HG02623 (cell line): ENCODE results near the gene GRB2.
A peak's percentile ranks its signal among the peaks of the same experiment; 100 is the strongest.
"Not testable (repeated sequence)": the region's sequence is repeated elsewhere in the genome, so short reads cannot be mapped to it uniquely, and the experiment has no call there.

ENCODE experiments used
- ATAC-seq: cut with Tn5 transposase; IDR thresholded peaks from one replicate; pipeline ENCODE4 v1.9.1; 2021; ENCODE audit warnings: moderate library complexity; ENCODE audit not compliant: unreplicated experiment

Gene GRB2

DNA sequence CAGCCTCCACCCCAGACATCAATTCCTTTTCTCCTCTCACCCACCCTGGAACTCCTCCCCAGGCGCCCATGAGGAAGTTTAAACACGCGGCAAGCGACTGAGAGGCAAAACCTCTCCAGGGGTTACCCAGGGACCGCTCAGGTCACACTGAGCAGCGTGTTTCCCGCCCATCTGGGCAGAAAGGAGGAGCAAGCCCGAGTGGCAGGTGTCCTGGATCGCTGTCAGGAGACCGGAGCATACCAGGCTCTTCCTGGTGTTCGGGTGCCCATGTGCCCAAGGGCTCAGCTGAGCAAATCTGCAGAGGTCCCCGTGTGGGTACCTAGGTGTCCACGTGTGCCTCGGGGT, 116.7 kb downstream of the GRB2 start:
- peak; percentile 8 for ATAC-seq

GRCh38 chr17:75288359-75288758, 117.1 kb downstream of the GRB2 start:
- no peak for ATAC-seq

DNA sequence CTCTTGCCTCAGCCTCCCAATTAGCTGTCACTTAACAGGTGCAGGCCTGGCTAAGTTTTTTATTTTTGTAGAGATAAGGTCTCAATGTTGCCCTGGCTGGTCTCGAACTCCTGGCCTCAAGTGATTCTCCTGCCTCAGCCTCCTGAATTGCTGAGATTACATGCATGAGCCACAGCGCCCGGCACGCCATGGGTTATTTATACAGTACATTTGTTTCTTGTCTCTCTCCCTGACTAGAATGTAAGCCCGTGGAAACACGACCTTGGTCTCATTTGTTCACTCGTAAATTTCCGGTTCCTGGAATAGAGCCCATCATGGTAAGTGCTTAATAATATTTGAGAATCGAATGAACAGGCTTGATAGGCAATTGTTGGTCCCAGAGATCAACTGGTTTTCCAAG, 118.3 kb downstream of the GRB2 start:
- no peak for ATAC-seq

- no peak for ATAC-seq
These were observed 120.4 kb downstream of the GRB2 start for GRCh38 chr17:75285123-75285522.

GRCh38 chr17:75280189-75280588, 125.3 kb downstream of the GRB2 start:
- ATAC-seq, result not testable (repeated sequence)

GRCh38 chr17:75277664-75278071, 127.8 kb downstream of the GRB2 start:
- ATAC-seq, result no peak

- ATAC-seq, result no peak
These were observed 131.3 kb downstream of the GRB2 start for GRCh38 chr17:75273977-75274708.

GRCh38 chr17:75272848-75273184, 132.7 kb downstream of the GRB2 start:
- no peak for ATAC-seq

- no peak for ATAC-seq
These were observed 133.3 kb downstream of the GRB2 start for GRCh38 chr17:75271955-75272847.

GRCh38 chr17:75271233-75271954, 134.1 kb downstream of the GRB2 start:
- ATAC-seq, result peak; percentile 59

DNA sequence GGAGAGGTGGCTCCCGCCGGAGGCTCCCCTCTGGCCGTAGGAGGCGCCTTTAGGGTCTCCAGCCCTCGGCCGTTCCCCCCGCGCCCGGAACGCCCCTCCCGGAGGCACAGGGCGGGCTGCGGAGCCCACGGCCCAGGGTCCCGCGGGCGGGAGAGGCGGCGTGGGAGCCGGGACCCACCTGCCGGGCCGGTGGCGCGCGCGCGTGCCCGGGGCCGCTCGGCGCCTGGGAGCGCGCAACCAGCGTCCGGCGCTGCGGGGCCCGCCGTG, 134.6 kb downstream of the GRB2 start, which contains the start of gene MIF4GD:
TSS of gene MIF4GD (minus strand) at position 266 of the 267 bp plus-strand sequence. CDS start 1,036 bp downstream, outside the sequence.
- ATAC-seq, result no peak

DNA sequence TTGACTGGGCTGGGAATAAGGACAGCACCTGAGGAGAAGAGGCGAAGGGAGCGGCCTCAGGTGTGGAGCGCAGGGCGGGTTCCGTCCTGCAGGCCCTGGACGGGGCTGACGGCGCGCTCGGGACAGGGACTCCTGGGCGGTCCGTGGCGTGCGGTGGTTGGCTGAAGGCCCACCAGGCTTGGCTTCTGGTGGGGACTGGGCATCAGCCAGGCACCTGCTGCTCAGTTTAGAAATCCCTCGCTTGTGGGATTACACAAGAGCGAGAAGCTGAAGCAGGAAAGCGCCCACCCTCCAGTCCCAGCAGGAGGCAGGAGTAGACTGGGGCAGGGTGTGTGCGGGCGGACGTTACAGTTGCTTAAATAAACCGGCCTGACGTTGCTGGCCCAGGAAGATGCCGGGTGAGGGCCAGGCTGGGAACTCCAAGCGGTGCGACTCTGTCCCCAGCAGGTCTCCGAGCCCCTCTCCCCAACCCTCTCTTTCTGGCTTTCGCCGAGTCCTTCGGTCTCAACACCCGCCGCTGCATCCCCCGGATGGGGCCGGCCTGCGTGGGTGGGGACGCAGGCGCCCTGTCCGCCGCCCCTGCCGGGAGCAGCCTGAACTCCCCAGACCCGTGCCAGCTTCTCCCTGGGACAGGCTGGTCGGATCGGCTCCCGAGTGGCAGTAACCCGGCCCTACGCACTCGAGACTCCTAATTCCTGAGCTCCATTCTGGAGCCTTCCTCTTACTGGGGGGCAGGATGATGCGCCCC, 135.1 kb downstream of the GRB2 start:
- peak; percentile 31 for ATAC-seq

DNA sequence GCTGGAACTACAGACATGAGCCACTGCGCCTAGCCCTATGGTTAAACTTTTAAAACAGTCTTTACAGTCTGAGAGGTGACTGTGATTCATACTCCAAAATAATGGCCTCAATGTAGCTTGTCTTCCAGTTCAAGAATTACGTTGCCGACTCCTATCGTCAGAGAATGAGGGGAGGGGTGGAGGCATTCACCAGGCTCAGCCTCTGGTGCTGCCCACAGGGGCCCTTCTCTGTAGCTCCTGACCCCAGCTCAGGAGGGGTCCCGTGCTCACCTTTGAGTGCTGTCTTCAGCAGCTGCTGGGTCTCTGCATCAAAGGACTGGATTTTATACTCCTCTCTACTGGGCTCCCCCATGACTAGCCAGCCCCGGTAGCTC, 135.6 kb downstream of the GRB2 start:
- ATAC-seq, result no peak
